HCT116 (cell line): Measurements from ENCODE around the gene RAB37. TPM values are rescaled to one million over a fixed set of nuclear protein-coding genes. Genes with fewer than 3 reads are reported as not detected.

Experiments used
- ATAC-seq: fragments of 200-7000 bp; cut with Tn5 transposase; 2 replicates; pipeline ENCODE4 v1.9.1; 2020; ENCODE audit warnings: mild to moderate bottlenecking, moderate library complexity
- BruUV-seq: library from RNA; stranded (reverse); fragments of 400-500 nt; replicated peaks from 2 replicates; lab custom pipeline; 2021; lab: Mats Ljungman, UMichigan
- CTCF ChIA-PET: fragments of 300-600 bp; sonication (Branson Sonifier 250); formaldehyde crosslinking; loops from one replicate; lab custom pipeline; 2021; ENCODE audit warnings: antibody characterized with exemption; lab: Charles Lee
- POLR2A ChIA-PET: fragments of 300-600, 350-600 bp; sonication (Branson Sonifier 250); formaldehyde crosslinking; loops from one replicate; lab custom pipeline; 2021; ENCODE audit warnings: antibody characterized with exemption; lab: Charles Lee
- RAD21 ChIA-PET, 2 experiments: fragments of 300-600 bp; sonication (Branson Sonifier 250); formaldehyde crosslinking; loops; one replicate each; lab custom pipeline; 2023; ENCODE audit warnings: low total read pairs in 2 of 2; ENCODE audit not compliant: uncharacterized antibody in 2 of 2, unreplicated experiment in 2 of 2, low non-redundant PET in 1 of 2; lab: Charles Lee
- DNase-seq: peaks from one replicate; pipeline ENCODE4 v3.0.0-alpha.2; 2010; ENCODE audit warnings: low read depth, low spot score
- H2AFZ ChIP-seq: fragments of 200-600 bp; shearing (Covaris generic), sonication (generic); 2 replicates; pipeline ENCODE4 v1.6.1; 2017; ENCODE audit warnings: low read depth, mixed run types, mixed read lengths, antibody characterized with exemption, low read length; ENCODE audit not compliant: poor library complexity, severe bottlenecking
- H3K27ac ChIP-seq: 2 replicates; pipeline ENCODE4 v1.5.1; 2012; ENCODE audit warnings: low read depth, low read length
- H3K27me3 ChIP-seq: fragments of 200-600 bp; sonication (generic); 2 replicates; pipeline ENCODE4 v1.6.1; 2016; ENCODE audit warnings: mixed run types, low read length, mixed read lengths; ENCODE audit not compliant: insufficient read depth
- H3K36me3 ChIP-seq, 2 experiments: fragments of 200-500 bp in 1 of 2; fragments of 200-600 bp in 1 of 2; sonication (Bioruptor generic) in 1 of 2; sonication (generic) in 1 of 2; 2 replicates each; pipeline versions ENCODE4 v1.5.1 to v1.6.1; 2014 to 2016; ENCODE audit warnings: low read length in 2 of 2, inconsistent platforms in 1 of 2, mixed read lengths in 1 of 2, mixed run types in 1 of 2; ENCODE audit not compliant: insufficient read depth in 2 of 2, control insufficient read depth in 1 of 2
- H3K4me1 ChIP-seq, 2 experiments: fragments of 200-600 bp in 1 of 2; sonication (generic) in 1 of 2; 2 replicates each; pipeline versions ENCODE4 v1.5.1 to v1.6.1; 2012 to 2017; ENCODE audit warnings: low read length in 2 of 2, inconsistent platforms in 1 of 2, mild to moderate bottlenecking in 1 of 2, mixed read lengths in 1 of 2, mixed run types in 1 of 2, moderate library complexity in 1 of 2; ENCODE audit not compliant: insufficient read depth in 2 of 2, control insufficient read depth in 1 of 2
- H3K4me2 ChIP-seq: fragments of 200-600 bp; sonication (generic); 2 replicates; pipeline ENCODE4 v1.6.1; 2017; ENCODE audit warnings: mixed run types, low read length, mixed read lengths
- H3K4me3 ChIP-seq, 2 experiments: fragments of 200-600 bp in 1 of 2; sonication (generic) in 1 of 2; replicated peaks in 1 of 2; 2 replicates each; pipeline ENCODE4 v1.5.1; 2011 to 2016; ENCODE audit warnings: low read length in 2 of 2, control low read depth in 1 of 2, low read depth in 1 of 2, mild to moderate bottlenecking in 1 of 2, mixed read lengths in 1 of 2, mixed run types in 1 of 2
- H3K79me2 ChIP-seq: fragments of 200-600 bp; sonication (generic); 2 replicates; pipeline ENCODE4 v1.6.1; 2017; ENCODE audit warnings: mild to moderate bottlenecking, mixed run types, low read length, moderate library complexity, mixed read lengths; ENCODE audit not compliant: insufficient read depth
- H3K9ac ChIP-seq: fragments of 200-600 bp; sonication (generic); 2 replicates; pipeline ENCODE4 v1.6.1; 2016; ENCODE audit warnings: low read length, mixed read lengths
- H3K9me2 ChIP-seq: fragments of 200-600 bp; sonication (generic), shearing (Covaris generic); 2 replicates; pipeline ENCODE4 v1.6.1; 2017; ENCODE audit warnings: mixed run types, mild to moderate bottlenecking, moderate library complexity; ENCODE audit not compliant: insufficient read depth
- H3K9me3 ChIP-seq, 2 experiments: fragments of 200-500 bp in 1 of 2; fragments of 200-600 bp in 1 of 2; sonication (Bioruptor generic) in 1 of 2; sonication (generic) in 1 of 2; 2 replicates each; pipeline ENCODE4 v1.6.1; 2014 to 2017; ENCODE audit warnings: low read length in 2 of 2, mixed read lengths in 2 of 2, inconsistent platforms in 1 of 2, low read depth in 1 of 2, mild to moderate bottlenecking in 1 of 2, mixed run types in 1 of 2, moderate library complexity in 1 of 2; ENCODE audit not compliant: control insufficient read depth in 1 of 2, insufficient read depth in 1 of 2
- H4K20me1 ChIP-seq: fragments of 200-600 bp; sonication (generic), shearing (Covaris generic); 2 replicates; pipeline ENCODE4 v1.6.1; 2017; ENCODE audit warnings: mixed run types, mild to moderate bottlenecking, moderate library complexity; ENCODE audit not compliant: insufficient read depth
- CBX3 ChIP-seq: IDR thresholded peaks from 2 replicates; pipeline ENCODE4 v1.6.1; 2012; ENCODE audit warnings: low read depth
- CEBPB ChIP-seq: IDR thresholded peaks from 2 replicates; pipeline ENCODE4 v1.6.1; 2012; ENCODE audit warnings: low read depth
- EGR1 ChIP-seq: IDR thresholded peaks from 2 replicates; pipeline ENCODE4 v1.6.1; 2012; ENCODE audit warnings: low read depth
- ELF1 ChIP-seq: IDR thresholded peaks from 2 replicates; pipeline ENCODE4 v1.6.1; 2012; ENCODE audit warnings: low read depth, borderline replicate concordance
- EZH2phosphoT487 ChIP-seq: fragments of 200-600 bp; IDR thresholded peaks from 2 replicates; pipeline ENCODE4 v1.6.1; 2018; ENCODE audit warnings: antibody characterized with exemption, borderline replicate concordance
- FOSL1 ChIP-seq: IDR thresholded peaks from 2 replicates; pipeline ENCODE4 v1.6.1; 2012; ENCODE audit warnings: low read depth
- JUND ChIP-seq: IDR thresholded peaks from 2 replicates; pipeline ENCODE4 v1.6.1; 2012
- POLR2A ChIP-seq: IDR thresholded peaks from 2 replicates; pipeline ENCODE4 v1.7.0; 2011; ENCODE audit warnings: borderline replicate concordance; ENCODE audit not compliant: insufficient read depth, insufficient read length; ENCODE audit errors: extremely low read depth
- RAD21 ChIP-seq: IDR thresholded peaks from 2 replicates; pipeline ENCODE4 v1.6.1; 2012; ENCODE audit warnings: low read depth, mild to moderate bottlenecking
- TCF7L2 ChIP-seq: IDR thresholded peaks from 2 replicates; pipeline ENCODE4 v1.7.0; 2011; ENCODE audit warnings: borderline replicate concordance, inconsistent platforms; ENCODE audit not compliant: insufficient read depth, insufficient read length; ENCODE audit errors: extremely low read depth
- intact Hi-C: fragments of 100-400 bp; cut with micrococcal nuclease; formaldehyde crosslinking; loops from 2 replicates; pipeline ENCODE4 v1.10.0; 2022
- total RNA-seq: library from RNA; stranded (reverse); gene quantifications from one replicate; pipeline ENCODE4 v1.2.1, GENCODE V29; 2021; ENCODE audit not compliant: unreplicated experiment
- TF ChIP-seq, protein P1 (sequence below): IDR thresholded peaks from 2 replicates; pipeline ENCODE4 v1.6.1; 2012
- TF ChIP-seq, protein P2 (sequence below): IDR thresholded peaks from 2 replicates; pipeline ENCODE4 v1.6.1; 2012
- TF ChIP-seq, protein P3 (sequence below), 3 experiments: fragments of 200-600 bp in 1 of 3; sonication (generic) in 1 of 3; IDR thresholded peaks in 2 of 3; conservative IDR thresholded peaks in 1 of 3; 2 replicates each; pipeline ENCODE4 v1.5.1; 2012 to 2017; ENCODE audit warnings: low read depth in 2 of 3, low read length in 2 of 3, antibody characterized with exemption in 1 of 3, borderline replicate concordance in 1 of 3, control low read depth in 1 of 3, mild to moderate bottlenecking in 1 of 3, mixed read lengths in 1 of 3, mixed run types in 1 of 3, moderate library complexity in 1 of 3; ENCODE audit not compliant: insufficient read depth in 1 of 3

Gene RAB37
- total RNA-seq, 1 experiment from 2014 or later = 8.2 TPM

DNA sequence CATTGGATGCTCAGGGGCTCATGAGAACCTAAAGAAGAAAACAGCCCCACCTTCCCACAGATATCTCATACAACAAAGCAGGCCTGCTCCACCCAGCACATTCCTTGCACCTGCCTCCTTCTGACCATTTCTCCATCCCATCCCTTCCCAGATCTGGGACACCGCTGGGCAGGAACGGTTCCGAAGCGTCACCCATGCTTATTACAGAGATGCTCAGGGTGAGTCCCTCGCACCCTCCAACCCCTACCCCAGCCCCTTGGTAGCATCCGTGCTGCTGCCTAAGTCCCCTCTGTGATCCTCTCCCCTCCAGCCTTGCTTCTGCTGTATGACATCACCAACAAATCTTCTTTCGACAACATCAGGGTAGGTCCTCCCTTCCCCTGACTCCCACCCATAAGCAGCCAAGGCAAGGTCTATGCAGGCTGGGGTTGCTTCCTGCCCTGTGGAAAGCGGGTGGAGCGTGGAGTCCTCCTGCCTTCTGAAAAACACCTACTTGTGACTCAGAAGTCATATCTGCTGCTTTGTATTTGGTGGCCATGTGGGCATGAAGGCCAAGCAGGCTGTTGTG is 6.0 kb downstream of the RAB37 start:
- Histone ChIP-seq H3K4me2 (no peak overlapping the region), H3K9me3 (no peaks in the 10 kb centered on the region), H3K4me3 (no peak overlapping the region), H3K27ac (no peak overlapping the region), H3K9ac (no peak overlapping the region), H3K79me2 (no peaks in the 10 kb centered on the region), H3K36me3 (no peaks in the 10 kb centered on the region), H3K27me3 (no peaks in the 10 kb centered on the region), H3K9me2 (no peaks in the 10 kb centered on the region), H2AFZ (no peak overlapping the region), H3K4me1 (peaks cover 24 to 30% of the 10 kb centered on the region in 2 experiments), H4K20me1 (no peaks in the 10 kb centered on the region)
- DNase-seq (no peak), ATAC-seq (no peak)
- ChIA-PET RAD21 (no interaction called here), CTCF (interaction anchor here (0.9 to 2.8 kb wide), 2 partner anchors 86 to 177 kb away, joined by 3 to 13 read pairs; no protein-coding TSS in a partner anchor), POLR2A (no interaction called here)
- no TSS peak for BruUV-seq
- TF ChIP-seq, protein P1, sequence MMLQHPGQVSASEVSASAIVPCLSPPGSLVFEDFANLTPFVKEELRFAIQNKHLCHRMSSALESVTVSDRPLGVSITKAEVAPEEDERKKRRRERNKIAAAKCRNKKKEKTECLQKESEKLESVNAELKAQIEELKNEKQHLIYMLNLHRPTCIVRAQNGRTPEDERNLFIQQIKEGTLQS = no peak
- TF ChIP-seq TCF7L2 (no peak), EGR1 (no peak), CEBPB (no peak)
- TF ChIP-seq, protein P2, sequence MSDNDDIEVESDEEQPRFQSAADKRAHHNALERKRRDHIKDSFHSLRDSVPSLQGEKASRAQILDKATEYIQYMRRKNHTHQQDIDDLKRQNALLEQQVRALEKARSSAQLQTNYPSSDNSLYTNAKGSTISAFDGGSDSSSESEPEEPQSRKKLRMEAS = no peak
- intact Hi-C loops = no loop called here

DNA sequence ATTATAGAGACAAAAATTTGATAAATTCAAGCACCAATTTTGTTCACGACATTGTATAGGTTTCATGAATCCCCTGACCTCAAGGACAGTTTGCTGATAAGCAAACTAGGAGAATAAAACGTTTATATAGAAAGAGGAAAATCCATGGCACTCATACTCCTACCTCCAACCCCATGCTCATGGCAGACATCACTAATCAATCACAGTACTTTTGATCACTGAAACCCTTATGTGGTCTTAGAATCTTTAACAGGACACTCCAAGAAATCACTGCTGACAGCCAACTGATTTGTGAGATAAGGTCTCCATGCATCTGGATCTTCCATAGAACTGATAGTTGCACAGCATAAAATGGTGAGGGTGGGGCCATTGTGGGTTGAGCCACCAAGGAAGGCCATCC is 6.7 kb downstream of the RAB37 start:
- no peaks in the 10 kb centered on the region for H3K36me3 ChIP-seq
- ChIA-PET CTCF (interaction anchor here (0.8 to 4.5 kb wide), 6 partner anchors 7 to 178 kb away, joined by 4 to 55 read pairs (median 24); partner anchors contain the start of genes FDXR and RAB37), RAD21 (interaction anchor here in 1 of 2 experiments (0.8 to 1.2 kb wide), 2 partner anchors 86 to 99 kb away, joined by 3 read pairs; no protein-coding TSS in a partner anchor), POLR2A (no interaction called here)
- no TSS peak for BruUV-seq
- intact Hi-C loops = loop anchor here (1.0 to 2.0 kb wide), 3 partner anchors 27 to 121 kb away; no protein-coding TSS in a partner anchor
- H3K4me3 ChIP-seq = no peak overlapping the region
- H3K27me3 ChIP-seq = no peaks in the 10 kb centered on the region
- no peak overlapping the region for H3K27ac ChIP-seq
- H2AFZ ChIP-seq = no peak overlapping the region
- DNase-seq (no peak), ATAC-seq (no peak)
- no peaks in the 10 kb centered on the region for H3K9me3 ChIP-seq
- H3K4me1 ChIP-seq = peaks cover 17 to 23% of the 10 kb centered on the region in 2 experiments; a peak in 3 of 4 replicates
- H4K20me1 ChIP-seq = no peaks in the 10 kb centered on the region
- peaks cover 2% of the 10 kb centered on the region; the same call in 1 of the 2 replicates for H3K79me2 ChIP-seq
- no peak overlapping the region for H3K9ac ChIP-seq
- H3K4me2 ChIP-seq = no peak overlapping the region
- no peaks in the 10 kb centered on the region for H3K9me2 ChIP-seq
- TF ChIP-seq, protein P1 = no peak
- TF ChIP-seq CBX3 (no peak), RAD21 (no peak), ELF1 (no peak), FOSL1 (no peak), TCF7L2 (no peak), EGR1 (no peak), POLR2A (no peak), JUND (no peak), EZH2phosphoT487 (no peak)
- TF ChIP-seq, protein P2 = no peak
- TF ChIP-seq, protein P3, sequence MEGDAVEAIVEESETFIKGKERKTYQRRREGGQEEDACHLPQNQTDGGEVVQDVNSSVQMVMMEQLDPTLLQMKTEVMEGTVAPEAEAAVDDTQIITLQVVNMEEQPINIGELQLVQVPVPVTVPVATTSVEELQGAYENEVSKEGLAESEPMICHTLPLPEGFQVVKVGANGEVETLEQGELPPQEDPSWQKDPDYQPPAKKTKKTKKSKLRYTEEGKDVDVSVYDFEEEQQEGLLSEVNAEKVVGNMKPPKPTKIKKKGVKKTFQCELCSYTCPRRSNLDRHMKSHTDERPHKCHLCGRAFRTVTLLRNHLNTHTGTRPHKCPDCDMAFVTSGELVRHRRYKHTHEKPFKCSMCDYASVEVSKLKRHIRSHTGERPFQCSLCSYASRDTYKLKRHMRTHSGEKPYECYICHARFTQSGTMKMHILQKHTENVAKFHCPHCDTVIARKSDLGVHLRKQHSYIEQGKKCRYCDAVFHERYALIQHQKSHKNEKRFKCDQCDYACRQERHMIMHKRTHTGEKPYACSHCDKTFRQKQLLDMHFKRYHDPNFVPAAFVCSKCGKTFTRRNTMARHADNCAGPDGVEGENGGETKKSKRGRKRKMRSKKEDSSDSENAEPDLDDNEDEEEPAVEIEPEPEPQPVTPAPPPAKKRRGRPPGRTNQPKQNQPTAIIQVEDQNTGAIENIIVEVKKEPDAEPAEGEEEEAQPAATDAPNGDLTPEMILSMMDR (IDR thresholded peaks at IDR 0.05 in 2 of 3, conservative IDR thresholded peaks at IDR 0.05 in 1 of 3; ENCODE audit: borderline replicate concordance in 1 of 3, insufficient read depth in 1 of 3, low read depth in 2 of 3, low read length in 2 of 3) = no peak
